ENCODE results near the gene TXNRD2.
"Not testable (repeated sequence)": the region's sequence is repeated elsewhere in the genome, so short reads cannot be mapped to it uniquely, and the experiment has no call there.

Gene TXNRD2

GRCh38 chr22:19844377-19845053 is 97.1 kb downstream of the TXNRD2 start:
- no peak for DNase-seq (ENCODE audit: low read depth)

GRCh38 chr22:19843857-19844376 is 97.7 kb downstream of the TXNRD2 start:
- DNase-seq (ENCODE audit: low read depth) = no peak

- DNase-seq (ENCODE audit: low read depth) = no peak
These were observed 98.3 kb downstream of the TXNRD2 start for GRCh38 chr22:19843107-19843856.

GRCh38 chr22:19842393-19843106 is 99.1 kb downstream of the TXNRD2 start:
- DNase-seq (ENCODE audit: low read depth) = no peak

GRCh38 chr22:19841641-19842392 is 99.8 kb downstream of the TXNRD2 start:
- DNase-seq (ENCODE audit: low read depth) = no peak

- DNase-seq (ENCODE audit: low read depth) = no peak
These were observed 100.5 kb downstream of the TXNRD2 start for GRCh38 chr22:19840955-19841640.

GRCh38 chr22:19840059-19840458 is 101.6 kb downstream of the TXNRD2 start:
- DNase-seq (ENCODE audit: low read depth) = no peak

GRCh38 chr22:19837915-19838314 is 103.7 kb downstream of the TXNRD2 start:
- no peak for DNase-seq (ENCODE audit: low read depth)

GRCh38 chr22:19836512-19836911 is 105.1 kb downstream of the TXNRD2 start:
- no peak for DNase-seq (ENCODE audit: low read depth)

- DNase-seq (ENCODE audit: low read depth) = no peak
These were observed 107.0 kb downstream of the TXNRD2 start for GRCh38 chr22:19834599-19834998.

- DNase-seq (ENCODE audit: low read depth) = not testable (repeated sequence)
These were observed 108.3 kb downstream of the TXNRD2 start for GRCh38 chr22:19833327-19833726.

- DNase-seq (ENCODE audit: low read depth) = no peak
These were observed 109.0 kb downstream of the TXNRD2 start for GRCh38 chr22:19832476-19833108.

- DNase-seq (ENCODE audit: low read depth) = not testable (repeated sequence)
These were observed 109.6 kb downstream of the TXNRD2 start for GRCh38 chr22:19831979-19832378.

GRCh38 chr22:19831016-19831415 is 110.6 kb downstream of the TXNRD2 start:
- DNase-seq (ENCODE audit: low read depth) = no peak

GRCh38 chr22:19828035-19828401 is 113.6 kb downstream of the TXNRD2 start:
- DNase-seq (ENCODE audit: low read depth) = no peak

GRCh38 chr22:19827341-19828034 is 114.1 kb downstream of the TXNRD2 start:
- no peak for DNase-seq (ENCODE audit: low read depth)

GRCh38 chr22:19826619-19826950 is 115.0 kb downstream of the TXNRD2 start:
- DNase-seq (ENCODE audit: low read depth) = no peak

GRCh38 chr22:19825904-19826618 is 115.6 kb downstream of the TXNRD2 start:
- DNase-seq (ENCODE audit: low read depth) = no peak
